ENCODE measurements around the gene NAPB.

- TF ChIP-seq TAF1 (IDR thresholded peaks at IDR 0.05; ENCODE audit: borderline replicate concordance, low read depth, low read length): no peak
- TF ChIP-seq POLR2A (IDR thresholded peaks at IDR 0.05; ENCODE audit: low read depth, low read length): no peak
Measured at GRCh38 chr20:23401051-23401450, 20.2 kb downstream of the NAPB start.
